Measurements from ENCODE around the gene SLC11A1.

SLC11A1 gene

GRCh38 chr2:218392891-218393462 lies 10.9 kb downstream of the SLC11A1 start:
- in situ Hi-C loops (cut with MboI; ENCODE audit: low sequenced_read_pairs) = loop anchor here (10.0 kb wide), 1 partner anchor 108 kb away; no protein-coding TSS in a partner anchor

- in situ Hi-C loops (cut with MboI; ENCODE audit: low sequenced_read_pairs) = loop anchor here (10.0 kb wide), 1 partner anchor 109 kb away; no protein-coding TSS in a partner anchor
Measured at GRCh38 chr2:218393750-218394290, 11.7 kb downstream of the SLC11A1 start.

GRCh38 chr2:218394298-218395089 lies 12.4 kb downstream of the SLC11A1 start:
- in situ Hi-C loops (cut with MboI; ENCODE audit: low sequenced_read_pairs) = loop anchor here (10.0 kb wide), 1 partner anchor 110 kb away; no protein-coding TSS in a partner anchor

GRCh38 chr2:218395090-218395444 lies 13.0 kb downstream of the SLC11A1 start:
- in situ Hi-C loops (cut with MboI; ENCODE audit: low sequenced_read_pairs) = loop anchor here (10.0 kb wide), 1 partner anchor 110 kb away; no protein-coding TSS in a partner anchor

- in situ Hi-C loops (cut with MboI; ENCODE audit: low sequenced_read_pairs) = loop anchor here (10.0 kb wide), 1 partner anchor 111 kb away; no protein-coding TSS in a partner anchor
Measured at GRCh38 chr2:218395456-218395825, 13.4 kb downstream of the SLC11A1 start.

GRCh38 chr2:218395826-218396687 lies 14.0 kb downstream of the SLC11A1 start:
- in situ Hi-C loops (cut with MboI; ENCODE audit: low sequenced_read_pairs) = loop anchor here (10.0 kb wide), 1 partner anchor 111 kb away; no protein-coding TSS in a partner anchor

- in situ Hi-C loops (cut with MboI; ENCODE audit: low sequenced_read_pairs) = loop anchor here (10.0 kb wide), 1 partner anchor 112 kb away; no protein-coding TSS in a partner anchor
Measured at GRCh38 chr2:218396688-218397462, 14.8 kb downstream of the SLC11A1 start.

GRCh38 chr2:218397463-218397819 lies 15.4 kb downstream of the SLC11A1 start:
- in situ Hi-C loops (cut with MboI; ENCODE audit: low sequenced_read_pairs) = loop anchor here (10.0 kb wide), 1 partner anchor 113 kb away; no protein-coding TSS in a partner anchor

GRCh38 chr2:218397820-218398436 lies 15.9 kb downstream of the SLC11A1 start:
- in situ Hi-C loops (cut with MboI; ENCODE audit: low sequenced_read_pairs) = loop anchor here (10.0 kb wide), 1 partner anchor 113 kb away; no protein-coding TSS in a partner anchor

GRCh38 chr2:218398437-218399390 lies 16.6 kb downstream of the SLC11A1 start:
- in situ Hi-C loops (cut with MboI; ENCODE audit: low sequenced_read_pairs) = loop anchor here (10.0 kb wide), 1 partner anchor 114 kb away; no protein-coding TSS in a partner anchor

GRCh38 chr2:218399391-218400166 lies 17.5 kb downstream of the SLC11A1 start, which contains the start of gene CTDSP1:
Gene CTDSP1, plus strand, starts transcription at chr2:218399868. Its CDS starts 223 bp downstream, at chr2:218400091.
- in situ Hi-C loops (cut with MboI; ENCODE audit: low sequenced_read_pairs) = loop anchor here (10.0 kb wide), 1 partner anchor 115 kb away; no protein-coding TSS in a partner anchor

GRCh38 chr2:218400167-218400929 lies 18.3 kb downstream of the SLC11A1 start:
- in situ Hi-C loops (cut with MboI; ENCODE audit: low sequenced_read_pairs) = no loop called here

GRCh38 chr2:218400930-218401881 lies 19.1 kb downstream of the SLC11A1 start:
- in situ Hi-C loops (cut with MboI; ENCODE audit: low sequenced_read_pairs) = no loop called here

- in situ Hi-C loops (cut with MboI; ENCODE audit: low sequenced_read_pairs) = no loop called here
Measured at GRCh38 chr2:218401890-218402289, 19.8 kb downstream of the SLC11A1 start.

- in situ Hi-C loops (cut with MboI; ENCODE audit: low sequenced_read_pairs) = no loop called here
Measured at GRCh38 chr2:218402491-218402901, 20.4 kb downstream of the SLC11A1 start.
